K562 (cell line): ENCODE results near the gene ELFN2. TPM values are rescaled to one million over a fixed set of nuclear protein-coding genes. Genes with fewer than 3 reads are reported as not detected.

Experiments
- ATAC-seq: fragments of 200-7000 bp; cut with Tn5 transposase; 3 replicates; pipeline ENCODE4 v1.9.1; 2020; ENCODE audit warnings: moderate library complexity
- BruUV-seq: library from RNA; stranded (reverse); fragments of 400-500 nt; replicated peaks from 2 replicates; lab custom pipeline; 2021; lab: Mats Ljungman, UMichigan
- CTCF ChIA-PET: fragments of 300-600 bp; formaldehyde crosslinking; extraction: SDS; loops from one replicate; lab custom pipeline; 2021; ENCODE audit warnings: low intra/inter-chr PET ratio; lab: Yijun Ruan, JAX
- POLR2A ChIA-PET: fragments of 300-600, 350-650 bp; sonication (Branson Sonifier 250); formaldehyde crosslinking; extraction: SDS; loops from one replicate; lab custom pipeline; 2021; ENCODE audit warnings: antibody characterized with exemption, inconsistent platforms; lab: Yijun Ruan, JAX
- DNase-seq, 4 experiments: peaks; one replicate each; pipeline versions ENCODE4 v3.0.0 to v3.0.0-alpha.2; 2011 to 2018; ENCODE audit warnings: low spot score in 3 of 4, mixed read lengths in 3 of 4; ENCODE audit errors: extremely low read depth in 1 of 4
- FAIRE-seq: peaks from 2 replicates; lab custom pipeline; 2011; peaks lifted over from hg19 to GRCh38; lab: Jason Lieb, UNC
- H2AFZ ChIP-seq: 2 replicates; pipeline ENCODE4 v1.6.0; 2011; ENCODE audit warnings: low read depth, low read length, control low read depth, inconsistent platforms
- H3K27ac ChIP-seq: fragments of 200-600 bp; 3 replicates; pipeline ENCODE4 v1.8.0; 2011; ENCODE audit warnings: low read depth, mild to moderate bottlenecking, control low read depth, inconsistent platforms, low read length, moderate library complexity, mixed read lengths; ENCODE audit errors: extremely low read depth
- H3K27me3 ChIP-seq, 2 experiments: fragments of 300-600 bp in 1 of 2; 2 replicates in 1 of 2; 3 replicates in 1 of 2; pipeline versions ENCODE4 v1.6.0 to v1.8.0; 2011; ENCODE audit warnings: inconsistent platforms in 2 of 2, low read length in 2 of 2, mild to moderate bottlenecking in 1 of 2, mixed read lengths in 1 of 2, moderate library complexity in 1 of 2; ENCODE audit not compliant: control insufficient read depth in 2 of 2, insufficient read depth in 2 of 2
- H3K36me3 ChIP-seq: fragments of 300-600 bp; 3 replicates; pipeline ENCODE4 v1.8.0; 2011; ENCODE audit warnings: mild to moderate bottlenecking, low read length, inconsistent platforms; ENCODE audit not compliant: control insufficient read depth, insufficient read depth
- H3K4me1 ChIP-seq, 2 experiments: fragments of 200-600 bp in 1 of 2; replicated peaks in 1 of 2; 2 replicates in 1 of 2; 3 replicates in 1 of 2; pipeline versions ENCODE4 v1.5.1 to v1.8.0; 2011; ENCODE audit warnings: inconsistent platforms in 2 of 2, low read length in 2 of 2, mild to moderate bottlenecking in 1 of 2, mixed read lengths in 1 of 2, moderate library complexity in 1 of 2; ENCODE audit not compliant: control insufficient read depth in 2 of 2, insufficient read depth in 2 of 2
- H3K4me2 ChIP-seq: 2 replicates; pipeline ENCODE4 v1.6.1; 2011; ENCODE audit warnings: low read length, control low read depth, inconsistent platforms, mixed read lengths; ENCODE audit not compliant: insufficient read depth
- H3K4me3 ChIP-seq: fragments of 200-600 bp; sonication (generic), shearing (Covaris generic); 2 replicates; pipeline ENCODE4 v1.5.1; 2016; ENCODE audit warnings: control low read depth, inconsistent platforms
- H3K79me2 ChIP-seq: fragments of 200-600 bp; 3 replicates; pipeline ENCODE4 v1.8.0; 2011; ENCODE audit warnings: low read length, inconsistent platforms; ENCODE audit not compliant: control insufficient read depth, insufficient read depth
- H3K9ac ChIP-seq, 2 experiments: 2 replicates each; pipeline versions ENCODE4 v1.6.0 to v1.6.1; 2011; ENCODE audit warnings: low read depth in 2 of 2, low read length in 2 of 2, control low read depth in 1 of 2, inconsistent platforms in 1 of 2, mild to moderate bottlenecking in 1 of 2, mixed read lengths in 1 of 2; ENCODE audit not compliant: insufficient read depth in 1 of 2
- H3K9me1 ChIP-seq: one replicate; pipeline ENCODE4 v1.6.0; 2011; ENCODE audit warnings: inconsistent platforms, mild to moderate bottlenecking, low read length, moderate library complexity; ENCODE audit not compliant: control insufficient read depth, insufficient read depth
- H3K9me3 ChIP-seq: replicated peaks from 2 replicates; pipeline ENCODE4 v1.5.1; 2011; ENCODE audit warnings: low read depth, low read length, inconsistent platforms; ENCODE audit not compliant: control insufficient read depth, insufficient read depth
- H4K20me1 ChIP-seq: replicated peaks from 2 replicates; pipeline ENCODE4 v1.6.1; 2011; ENCODE audit warnings: low read length, inconsistent platforms, mixed read lengths; ENCODE audit not compliant: control insufficient read depth, insufficient read depth
- CLOCK ChIP-seq: fragments of 250-450 bp; sonication (Bioruptor Pico); IDR thresholded peaks from 2 replicates; pipeline ENCODE4 v1.4.0; 2020; ENCODE audit warnings: mild to moderate bottlenecking, moderate library complexity, borderline replicate concordance
- ETV5 ChIP-seq: sonication (generic); formaldehyde crosslinking; IDR thresholded peaks from 2 replicates; pipeline ENCODE4 v1.4.0; 2020; ENCODE audit warnings: low read depth, mild to moderate bottlenecking, missing genetic modification reagents
- FOXK2 ChIP-seq, 2 experiments: fragments of 450-650 bp; IDR thresholded peaks in 1 of 2; conservative IDR thresholded peaks in 1 of 2; 2 replicates each; pipeline ENCODE4 v1.6.1; 2016; ENCODE audit warnings: low read depth in 2 of 2, mild to moderate bottlenecking in 1 of 2
- GABPB2 ChIP-seq: fragments of 250-450 bp; sonication (Bioruptor Pico); conservative IDR thresholded peaks from 2 replicates; pipeline ENCODE4 v1.5.1; 2021; ENCODE audit warnings: mild to moderate bottlenecking
- MYBL2 ChIP-seq, 2 experiments: fragments of 450-650 bp in 1 of 2; sonication (generic) in 1 of 2; formaldehyde crosslinking in 1 of 2; IDR thresholded peaks; 2 replicates each; pipeline versions ENCODE4 v1.6.1 to v1.8.1; 2017 to 2022; ENCODE audit warnings: borderline replicate concordance in 1 of 2, inconsistent platforms in 1 of 2, low read depth in 1 of 2, mild to moderate bottlenecking in 1 of 2, missing genetic modification reagents in 1 of 2, moderate library complexity in 1 of 2
- NCOA1 ChIP-seq: fragments of 450-650 bp; IDR thresholded peaks from 2 replicates; pipeline ENCODE4 v1.6.1; 2016; ENCODE audit warnings: low read depth
- PHB2 ChIP-seq: fragments of 450-650 bp; IDR thresholded peaks from 2 replicates; pipeline ENCODE4 v1.6.1; 2017; ENCODE audit warnings: low read depth
- SOX6 ChIP-seq: fragments of 450-650 bp; IDR thresholded peaks from 2 replicates; pipeline ENCODE4 v1.6.1; 2014; ENCODE audit warnings: mild to moderate bottlenecking
- ZBTB9 ChIP-seq: fragments of 450-650 bp; formaldehyde crosslinking; IDR thresholded peaks from 2 replicates; pipeline ENCODE4 v1.4.0; 2020; ENCODE audit warnings: mild to moderate bottlenecking, moderate library complexity
- ZNF124 ChIP-seq: sonication (generic); formaldehyde crosslinking; IDR thresholded peaks from 2 replicates; pipeline ENCODE4 v1.8.1; 2022; ENCODE audit warnings: missing genetic modification reagents
- ZNF174 ChIP-seq: fragments of 250-450 bp; sonication (Bioruptor Pico); IDR thresholded peaks from 2 replicates; pipeline ENCODE4 v1.4.0; 2020; ENCODE audit warnings: mild to moderate bottlenecking
- ZNF324 ChIP-seq: fragments of 250-450 bp; sonication (Bioruptor Pico); IDR thresholded peaks from 2 replicates; pipeline ENCODE4 v1.4.0; 2020; ENCODE audit warnings: mild to moderate bottlenecking
- ZNF584 ChIP-seq: fragments of 200-800 bp; sonication (Bioruptor generic); IDR thresholded peaks from 2 replicates; pipeline ENCODE4 v1.6.1; 2016; ENCODE audit warnings: low read depth, mild to moderate bottlenecking, missing genetic modification characterization, missing compliant biosample characterization
- ZNF639 ChIP-seq, 2 experiments: fragments of 200-800 bp in 1 of 2; sonication (Bioruptor generic) in 1 of 2; sonication (generic) in 1 of 2; formaldehyde crosslinking in 1 of 2; IDR thresholded peaks in 1 of 2; conservative IDR thresholded peaks in 1 of 2; 2 replicates each; pipeline versions ENCODE4 v1.5.0 to v1.6.1; 2016 to 2020; ENCODE audit warnings: missing compliant biosample characterization in 1 of 2, missing genetic modification characterization in 1 of 2, missing genetic modification reagents in 1 of 2
- ZNF785 ChIP-seq: fragments of 250-450 bp; sonication (Bioruptor Pico); IDR thresholded peaks from 2 replicates; pipeline ENCODE4 v1.4.0; 2020; ENCODE audit warnings: mild to moderate bottlenecking
- ZNF79 ChIP-seq: fragments of 250-450 bp; sonication (Bioruptor Pico); IDR thresholded peaks from 2 replicates; pipeline ENCODE4 v1.4.0; 2020; ENCODE audit warnings: low read depth, mild to moderate bottlenecking, moderate library complexity
- WGBS: fragments of 100-300 bp; shearing (Covaris generic); methylation state at CpG from one replicate; pipeline ENCODE4 v1.1.6; 2016; ENCODE audit warnings: low coverage, mixed read lengths; ENCODE audit not compliant: insufficient coverage; ENCODE audit errors: missing lambda C conversion rate; 5-methylcytosine and 5-hydroxymethylcytosine counted together
- in situ Hi-C: fragments of 300-500 bp; cut with MboI; formaldehyde crosslinking; loops from 4 replicates; pipeline ENCODE4 v1.15.0; 2018; ENCODE audit warnings: inconsistent platforms, mixed read lengths
- intact Hi-C: fragments of 100-400 bp; cut with micrococcal nuclease; formaldehyde crosslinking; loops from 2 replicates; pipeline ENCODE4 v1.14.2; 2022
- polyA plus RNA-seq, 8 experiments: library from polyadenylated mRNA; depleted of rRNA in 4 of 8; stranded (reverse) in 5 of 8; unstranded in 3 of 8; fragments of >200 nt; fragmentation: Nextera tagmentation in 2 of 8; fragmentation: Illumina TruSeq in 1 of 8; extraction: Ambion mirVana in 2 of 8; extraction: Trizol in 1 of 8; gene quantifications; 2 replicates each; pipeline versions ENCODE4 v1.2.1 to v1.2.3, GENCODE V29; 2011 to 2014; ENCODE audit warnings: inconsistent platforms in 1 of 8, missing spikeins in 1 of 8
- total RNA-seq, 7 experiments: library from RNA; depleted of rRNA in 6 of 7; stranded (reverse); fragments of >200 nt in 6 of 7; fragmentation: Illumina TruSeq in 2 of 7; extraction: Trizol in 2 of 7; gene quantifications; 2 replicates each; pipeline versions ENCODE4 v1.2.1 to v1.2.3, GENCODE V29; 2011 to 2021; ENCODE audit warnings: low replicate concordance in 1 of 7

The ELFN2 gene
- total and polyA plus RNA-seq, 9 of the 15 experiments (the other 6 are each of a cell fraction or from before 2014, with no cell fraction given), result not detected

GRCh38 chr22:37354261-37354660 is 73.0 kb downstream of the ELFN2 start (continued):
- TF ChIP-seq FOXK2 (conservative IDR thresholded peaks at IDR 0.05 in 1 of 2, IDR thresholded peaks at IDR 0.05 in 1 of 2; ENCODE audit: low read depth in 2 of 2) (no peak), MYBL2 (IDR thresholded peaks at IDR 0.05; ENCODE audit: low read depth) (no peak), MYBL2 (CRISPR knock-in tag; IDR thresholded peaks at IDR 0.05; ENCODE audit: borderline replicate concordance) (no peak)
- TF ChIP-seq, all 486 proteins: peak for 0

DNA sequence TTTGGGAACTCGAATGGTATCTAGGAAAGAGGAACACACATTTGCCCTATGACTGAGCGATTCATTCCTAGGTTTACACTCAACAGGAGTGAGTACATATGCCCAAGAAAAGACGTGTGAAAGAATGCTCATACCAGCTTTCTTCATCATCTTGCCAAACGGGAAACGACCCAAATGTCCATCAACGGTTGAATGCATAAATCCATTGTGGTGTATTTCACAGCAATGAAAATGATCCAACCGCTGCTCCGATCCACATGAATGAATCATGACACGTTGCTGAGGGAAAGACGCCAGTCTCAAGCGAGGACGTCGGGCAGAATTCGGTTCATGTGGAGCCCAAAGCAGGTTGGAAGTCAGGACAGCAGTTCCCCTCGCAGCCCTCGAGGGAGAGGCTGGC is 73.4 kb downstream of the ELFN2 start:
- no peaks in the 10 kb centered on the region for H3K36me3 ChIP-seq
- H3K27me3 ChIP-seq, result peaks cover 12 to 86% of the 10 kb centered on the region in 2 experiments; a peak in 4 of 5 replicates
- ChIA-PET POLR2A (no interaction called here), CTCF (no interaction called here)
- H2AFZ ChIP-seq, result no peak overlapping the region
- H3K4me2 ChIP-seq, result no peak overlapping the region
- in situ Hi-C loops, result no loop called here
- H3K9me1 ChIP-seq, result no peaks in the 10 kb centered on the region
- H3K27ac ChIP-seq, result no peak overlapping the region
- H4K20me1 ChIP-seq, result 0 out of 2 replicates have a peak, but pooled peaks cover 5% of the 10 kb centered on the region
- no peak overlapping the region for H3K9ac ChIP-seq
- FAIRE-seq, result no peak
- no peaks in the 10 kb centered on the region for H3K79me2 ChIP-seq
- H3K9me3 ChIP-seq, result no peaks in the 10 kb centered on the region
- intact Hi-C loops, result no loop called here
- no TSS peak for BruUV-seq
- H3K4me3 ChIP-seq, result no peak overlapping the region
- H3K4me1 ChIP-seq, result no peaks in the 10 kb centered on the region; a peak in 1 of 5 replicates
- no peak for DNase-seq
- no peak for ATAC-seq
- no peak for TF ChIP-seq GABPB2
- no peak for TF ChIP-seq ZNF124 (CRISPR knock-in tag)
- TF ChIP-seq ZNF584 (CRISPR knock-in tag), result no peak
- TF ChIP-seq ETV5 (CRISPR knock-in tag), result no peak
- TF ChIP-seq ZNF324, result no peak
- TF ChIP-seq ZNF79 (CRISPR knock-in tag), result no peak
- TF ChIP-seq PHB2, result no peak
- TF ChIP-seq ZNF639 (CRISPR knock-in tag; conservative IDR thresholded peaks at IDR 0.05 in 1 of 2, IDR thresholded peaks at IDR 0.05 in 1 of 2), result no peak
- no peak for TF ChIP-seq CLOCK (CRISPR knock-in tag)
- TF ChIP-seq ZBTB9 (CRISPR knock-in tag), result no peak
- no peak for TF ChIP-seq NCOA1
- TF ChIP-seq SOX6, result no peak
- no peak for TF ChIP-seq ZNF785
- TF ChIP-seq ZNF174, result no peak
- WGBS, result 2% methylated on average over 16 of the region's 16 CpGs
